Sigmoid colon (tissue), 7 donors: ENCODE results near the gene EP400. TPM values are rescaled to one million over a fixed set of nuclear protein-coding genes. Genes with fewer than 3 reads are reported as not detected.
A peak's percentile ranks its signal among the peaks of the same experiment; 100 is the strongest.

ENCODE experiments used
- DNase-seq: peaks from one replicate; pipeline ENCODE4 v3.0.0-alpha.2; 2019
- H3K27ac ChIP-seq, 4 donors: fragments of 200-600 bp; sonication (generic); one replicate each; pipeline ENCODE4 v1.5.1; 2016 to 2019; ENCODE audit warnings: mild to moderate bottlenecking in 1 of 4
- H3K27me3 ChIP-seq, 3 donors: fragments of 200-600 bp; sonication (generic); one replicate each; pipeline ENCODE4 v1.5.1; 2019; ENCODE audit warnings: mild to moderate bottlenecking in 1 of 3
- H3K36me3 ChIP-seq, 4 donors: fragments of 200-600 bp; sonication (generic); one replicate each; pipeline ENCODE4 v1.5.1; 2016 to 2019
- H3K4me1 ChIP-seq, 4 donors: fragments of 200-600 bp; sonication (generic); one replicate each; pipeline ENCODE4 v1.5.1; 2017 to 2019
- H3K4me3 ChIP-seq, 4 donors: fragments of 200-600 bp; sonication (generic); one replicate each; pipeline ENCODE4 v1.5.1; 2017 to 2019; ENCODE audit warnings: mild to moderate bottlenecking in 2 of 4, moderate library complexity in 1 of 4
- H3K9me3 ChIP-seq, 4 donors: fragments of 200-600 bp in 3 of 4; sonication (generic) in 3 of 4; one replicate each; pipeline versions ENCODE4 v1.5.1 to v1.6.1; 2013 to 2019
- CTCF ChIP-seq, 4 experiments: fragments of 450-650 bp in 3 of 4; fragments of 200-600 bp in 1 of 4; IDR thresholded peaks; one replicate each; pipeline ENCODE4 v1.5.1; 2016 to 2019; ENCODE audit warnings: antibody characterized with exemption in 4 of 4, mild to moderate bottlenecking in 3 of 4, moderate library complexity in 2 of 4
- EP300 ChIP-seq, 4 donors: sonication (generic); formaldehyde crosslinking; IDR thresholded peaks; one replicate each; pipeline ENCODE4 v1.6.1; 2017; ENCODE audit warnings: antibody characterized with exemption in 4 of 4
- POLR2A ChIP-seq, 2 donors: fragments of 450-650 bp; IDR thresholded peaks; one replicate each; pipeline ENCODE4 v1.6.1; 2016; ENCODE audit warnings: antibody characterized with exemption in 2 of 2, mild to moderate bottlenecking in 2 of 2, moderate library complexity in 2 of 2
- POLR2AphosphoS5 ChIP-seq, 4 donors: sonication (generic); formaldehyde crosslinking; IDR thresholded peaks; one replicate each; pipeline ENCODE4 v1.6.1; 2017; ENCODE audit warnings: antibody characterized with exemption in 4 of 4
- WGBS, 2 donors: extraction: QIAGEN DNeasy Blood & Tissue Kit; methylation state at CpG; one replicate each; pipeline ENCODE4 v1.1.7; 2013; 5-methylcytosine and 5-hydroxymethylcytosine counted together
- intact Hi-C: fragments of 100-400 bp; cut with DNase I; formaldehyde crosslinking; loops from one replicate; pipeline ENCODE4 v1.15.1; 2023
- polyA plus RNA-seq, 3 donors: library from polyadenylated mRNA; stranded (reverse); fragments of 200-250 nt; gene quantifications; one replicate each; pipeline ENCODE4 v1.2.3, GENCODE V29; 2013
- total RNA-seq, 4 donors: library from RNA; depleted of rRNA; stranded (reverse); fragments of >200 nt; gene quantifications; one replicate each; pipeline ENCODE4 v1.1.0, GENCODE V29; 2016
- donor health status: healthy with polysubstance abuse.
- donor health status: Bipolar disorder and iron deficiency.
- donor health status: healthy.

Gene EP400
- total and polyA plus RNA-seq, 7 donors: 3.2 to 35.7 (median 14.6) TPM

DNA sequence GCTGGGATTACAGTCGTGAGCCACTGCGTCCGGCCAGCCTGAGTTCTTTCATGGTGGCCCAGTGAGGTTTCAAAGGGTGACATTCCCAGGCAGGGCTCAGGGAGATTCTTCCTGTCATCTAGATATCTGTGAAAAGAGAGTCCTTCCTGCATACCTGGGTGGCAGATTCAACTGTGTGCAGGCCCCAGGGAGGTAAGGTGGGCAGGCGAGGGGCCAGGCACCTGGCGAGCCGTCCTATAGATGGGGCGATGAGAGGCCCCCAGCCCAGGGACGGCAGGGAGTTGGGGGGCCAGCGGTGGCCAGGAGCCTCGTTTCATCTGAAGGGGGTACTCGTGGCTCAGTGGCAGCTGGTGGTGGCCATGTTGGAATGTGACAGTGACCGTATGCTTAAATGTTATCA is 7.1 kb upstream of the EP400 start:
- Histone ChIP-seq H3K4me1 (no peaks in the 10 kb centered on the region), H3K4me3 (no peak overlapping the region), H3K36me3 (peaks cover 0 to 55% (median 14%) of the 10 kb centered on the region in 4 donors), H3K9me3 (no peaks in the 10 kb centered on the region), H3K27ac (no peak overlapping the region), H3K27me3 (no peaks in the 10 kb centered on the region)
- intact Hi-C loops: no loop called here
- WGBS, 2 donors: 94 to 95% methylated on average over 12 of the region's 12 CpGs
- TF ChIP-seq EP300 (IDR thresholded peaks at IDR 0.05) (no peak), POLR2A (IDR thresholded peaks at IDR 0.05) (no peak)
- DNase-seq: peak; percentile 54

DNA sequence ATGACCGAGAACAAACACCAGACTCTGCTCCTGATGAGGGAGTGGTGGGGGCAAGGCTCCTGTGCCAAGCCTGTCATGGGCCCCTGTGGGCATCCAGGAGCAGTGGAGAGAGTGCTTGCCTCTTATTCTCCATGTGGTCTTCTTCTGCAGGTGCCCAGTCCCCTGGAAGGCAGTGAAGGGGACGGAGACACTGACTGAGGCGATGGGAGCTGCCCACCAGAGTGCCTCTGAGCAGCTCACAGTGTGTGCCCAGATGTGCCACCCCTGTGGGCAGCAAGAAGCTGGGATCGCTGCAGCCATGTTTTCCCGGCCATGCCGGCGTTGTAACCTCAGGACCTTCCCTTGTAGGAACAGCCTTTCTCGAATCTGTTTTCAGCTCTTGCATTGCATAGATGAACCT is 6.4 kb upstream of the EP400 start:
- DNase-seq: peak; percentile 42
- no peak overlapping the region for H3K27ac ChIP-seq
- no peak overlapping the region for H3K4me3 ChIP-seq
- no peak for TF ChIP-seq POLR2A (IDR thresholded peaks at IDR 0.05)
- TF ChIP-seq CTCF (IDR thresholded peaks at IDR 0.05): no peak
- TF ChIP-seq POLR2AphosphoS5 (IDR thresholded peaks at IDR 0.05): no peak
- no peak for TF ChIP-seq EP300 (IDR thresholded peaks at IDR 0.05)
- peaks cover 0 to 3% (median 0%) of the 10 kb centered on the region in 4 donors for H3K4me1 ChIP-seq
- H3K36me3 ChIP-seq: peaks cover 0 to 55% (median 14%) of the 10 kb centered on the region in 4 donors
- H3K9me3 ChIP-seq: no peaks in the 10 kb centered on the region
- 95 to 96% methylated on average over 8 of the region's 8 CpGs for WGBS, 2 donors
- no peaks in the 10 kb centered on the region for H3K27me3 ChIP-seq
- intact Hi-C loops: no loop called here

GRCh38 chr12:131943876-131944275 is 5.9 kb upstream of the EP400 start:
- H3K4me1 ChIP-seq: peaks cover 0 to 7% (median under 1%) of the 10 kb centered on the region in 4 donors
- DNase-seq: peak; percentile 39
- peaks cover 0 to 55% (median 14%) of the 10 kb centered on the region in 4 donors for H3K36me3 ChIP-seq
- H3K9me3 ChIP-seq: no peaks in the 10 kb centered on the region
- intact Hi-C loops: no loop called here
- H3K27me3 ChIP-seq: no peaks in the 10 kb centered on the region
- TF ChIP-seq CTCF (IDR thresholded peaks at IDR 0.05) (no peak), EP300 (IDR thresholded peaks at IDR 0.05) (no peak), POLR2AphosphoS5 (IDR thresholded peaks at IDR 0.05) (no peak), POLR2A (IDR thresholded peaks at IDR 0.05) (no peak)
- H3K4me3 ChIP-seq: no peak overlapping the region
- WGBS, 2 donors: 97% methylated on average over 10 of the region's 10 CpGs
- no peak overlapping the region for H3K27ac ChIP-seq

GRCh38 chr12:131944601-131945251 is 5.0 kb upstream of the EP400 start:
- intact Hi-C loops: loop anchor here (5.0 kb wide), 2 partner anchors 112 to 1072 kb away; partner anchors contain the start of gene RAN
- Histone ChIP-seq H3K27ac (no peak overlapping the region), H3K9me3 (no peaks in the 10 kb centered on the region), H3K4me3 (no peak overlapping the region), H3K36me3 (peaks cover 0 to 48% (median 14%) of the 10 kb centered on the region in 4 donors), H3K27me3 (no peaks in the 10 kb centered on the region), H3K4me1 (peaks cover 0 to 13% (median 4%) of the 10 kb centered on the region in 4 donors)
- 92 to 96% methylated on average over 35 of the region's 35 CpGs for WGBS, 2 donors
- peak; percentile 64 for DNase-seq
- no peak for TF ChIP-seq CTCF (IDR thresholded peaks at IDR 0.05)
- no peak for TF ChIP-seq POLR2A (IDR thresholded peaks at IDR 0.05)
- TF ChIP-seq EP300 (IDR thresholded peaks at IDR 0.05): no peak

GRCh38 chr12:131946757-131947156 is 3.0 kb upstream of the EP400 start:
- intact Hi-C loops: loop anchor here (5.0 kb wide), 2 partner anchors 114 to 1074 kb away; partner anchors contain the start of gene RAN
- Histone ChIP-seq H3K27ac (no peak overlapping the region), H3K4me1 (peaks cover 0 to 27% (median 18%) of the 10 kb centered on the region in 4 donors), H3K27me3 (no peaks in the 10 kb centered on the region), H3K4me3 (no peak overlapping the region), H3K9me3 (no peaks in the 10 kb centered on the region), H3K36me3 (peaks cover 0 to 32% (median 10%) of the 10 kb centered on the region in 4 donors)
- WGBS, 2 donors: 78 to 83% methylated on average over 6 of the region's 6 CpGs
- peak; percentile 27 for DNase-seq
- TF ChIP-seq POLR2AphosphoS5 (IDR thresholded peaks at IDR 0.05) (no peak), POLR2A (IDR thresholded peaks at IDR 0.05) (no peak), EP300 (IDR thresholded peaks at IDR 0.05) (no peak), CTCF (IDR thresholded peaks at IDR 0.05) (no peak)
